HCEC 1CT (cell line): Measurements from ENCODE around the gene ANKS1B.

Experiments used
- DNase-seq: peaks from one replicate; pipeline ENCODE4 v3.0.0-alpha.2; 2017

Gene ANKS1B

GRCh38 chr12:99959549-99960170 lies 25.1 kb downstream of the ANKS1B start:
- peak; percentile 47 for DNase-seq

- no peak for DNase-seq
These were observed 26.8 kb downstream of the ANKS1B start for GRCh38 chr12:99957866-99958466.

- no peak for DNase-seq
These were observed 30.0 kb downstream of the ANKS1B start for GRCh38 chr12:99954724-99955123.

- no peak for DNase-seq
These were observed 36.4 kb downstream of the ANKS1B start for GRCh38 chr12:99948370-99948769.

- no peak for DNase-seq
These were observed 38.6 kb downstream of the ANKS1B start for GRCh38 chr12:99946131-99946530.

- DNase-seq, result no peak
These were observed 49.1 kb downstream of the ANKS1B start for GRCh38 chr12:99935608-99936007.

GRCh38 chr12:99926511-99927169 lies 58.1 kb downstream of the ANKS1B start:
- DNase-seq, result no peak

GRCh38 chr12:99920353-99920960 lies 64.3 kb downstream of the ANKS1B start:
- no peak for DNase-seq

- no peak for DNase-seq
These were observed 66.9 kb downstream of the ANKS1B start for GRCh38 chr12:99917711-99918402.

- peak; percentile 17 for DNase-seq
These were observed 68.2 kb downstream of the ANKS1B start for GRCh38 chr12:99916555-99916954.

- peak; percentile 71 for DNase-seq
These were observed 69.3 kb downstream of the ANKS1B start for GRCh38 chr12:99915251-99916082.

- DNase-seq, result no peak
These were observed 70.5 kb downstream of the ANKS1B start for GRCh38 chr12:99914206-99914605.

GRCh38 chr12:99911967-99912366 lies 72.8 kb downstream of the ANKS1B start:
- peak; percentile 17 for DNase-seq

GRCh38 chr12:99911081-99911480 lies 73.7 kb downstream of the ANKS1B start:
- DNase-seq, result peak; percentile 94

GRCh38 chr12:99910342-99910741 lies 74.4 kb downstream of the ANKS1B start:
- no peak for DNase-seq

- no peak for DNase-seq
These were observed 77.8 kb downstream of the ANKS1B start for GRCh38 chr12:99906786-99907579.

GRCh38 chr12:99901181-99901580 lies 83.6 kb downstream of the ANKS1B start:
- no peak for DNase-seq

GRCh38 chr12:99898645-99899044 lies 86.1 kb downstream of the ANKS1B start:
- no peak for DNase-seq

GRCh38 chr12:99879439-99879838 lies 105.3 kb downstream of the ANKS1B start:
- no peak for DNase-seq

- no peak for DNase-seq
These were observed 109.7 kb downstream of the ANKS1B start for GRCh38 chr12:99875081-99875480.

GRCh38 chr12:99870085-99870484 lies 114.7 kb downstream of the ANKS1B start:
- no peak for DNase-seq

- no peak for DNase-seq
These were observed 123.0 kb downstream of the ANKS1B start for GRCh38 chr12:99861731-99862130.
